ENCODE measurements around the gene LRRC42. TPM values are rescaled to one million over a fixed set of nuclear protein-coding genes. Genes with fewer than 3 reads are reported as not detected.

LRRC42 gene
- total and polyA plus RNA-seq, 9 of the 15 experiments (the other 6 are each of a cell fraction or from before 2014, with no cell fraction given) = 17.3 to 51.9 (median 35.5) TPM

GRCh38 chr1:53909946-53910345, 36.2 kb upstream of the LRRC42 start:
- no peaks in the 10 kb centered on the region; a peak in 1 of 5 replicates for H3K4me1 ChIP-seq (replicated peaks in 1 of 2; ENCODE audit: control insufficient read depth in 2 of 2, insufficient read depth in 2 of 2, low read length in 2 of 2)
- WGBS (ENCODE audit: insufficient coverage, low coverage, missing lambda C conversion rate) = 41% methylated on average over 3 of the region's 3 CpGs
- H3K27me3 ChIP-seq (ENCODE audit: control insufficient read depth in 2 of 2, insufficient read depth in 2 of 2, low read length in 2 of 2) = no peaks in the 10 kb centered on the region
- H3K9me3 ChIP-seq (replicated peaks; ENCODE audit: control insufficient read depth, insufficient read depth, low read depth, low read length) = no peaks in the 10 kb centered on the region
- TF ChIP-seq CXXC5 (CRISPR knock-in tag; IDR thresholded peaks at IDR 0.05) (no peak), EWSR1 (IDR thresholded peaks at IDR 0.05; ENCODE audit: borderline replicate concordance, low read depth, partially characterized antibody) (no peak), SP1 (CRISPR knock-in tag; IDR thresholded peaks at IDR 0.05) (no peak), KDM1A (IDR thresholded peaks at IDR 0.05) (peak; percentile 41 to 44; a peak in 1 of 4 replicates), ZNF778 (CRISPR knock-in tag; IDR thresholded peaks at IDR 0.05) (no peak)
- no peak for ATAC-seq
- DNase-seq (ENCODE audit: extremely low read depth in 1 of 4, low spot score in 3 of 4) = no peak
- H4K20me1 ChIP-seq (replicated peaks; ENCODE audit: control insufficient read depth, insufficient read depth, low read length) = 0 out of 2 replicates have a peak, but pooled peaks cover 4% of the 10 kb centered on the region
- no peak for FAIRE-seq
- H3K27ac ChIP-seq (ENCODE audit: extremely low read depth, low read depth, low read length) = no peak overlapping the region
- no peak overlapping the region for H3K9ac ChIP-seq (ENCODE audit: insufficient read depth in 1 of 2, low read depth in 2 of 2, low read length in 2 of 2)
- ChIA-PET CTCF (ENCODE audit: low intra/inter-chr PET ratio) (no interaction called here), POLR2A (interaction anchor here (0.6 to 2.1 kb wide), 6 partner anchors 9 to 30 kb away, joined by 3 to 11 read pairs (median 4); partner anchors contain the start of gene DIO1)
- in situ Hi-C loops (cut with MboI) (no loop called here), intact Hi-C loops (cut with micrococcal nuclease) (no loop called here)
- no peak overlapping the region for H3K4me2 ChIP-seq (ENCODE audit: insufficient read depth, low read length)
- no peaks in the 10 kb centered on the region for H3K79me2 ChIP-seq (ENCODE audit: control insufficient read depth, insufficient read depth, low read length)
- H3K36me3 ChIP-seq (ENCODE audit: control insufficient read depth, insufficient read depth, low read length) = peaks cover 18% of the 10 kb centered on the region; the same call in 1 of the 3 replicates
- no peak overlapping the region for H2AFZ ChIP-seq (ENCODE audit: low read depth, low read length)
- H3K9me1 ChIP-seq (ENCODE audit: control insufficient read depth, insufficient read depth, low read length) = peaks cover 6% of the 10 kb centered on the region
- H3K4me3 ChIP-seq = no peak overlapping the region
- BruUV-seq (replicated peaks) = no TSS peak

GRCh38 chr1:53911442-53911841, 34.7 kb upstream of the LRRC42 start:
- H4K20me1 ChIP-seq (replicated peaks; ENCODE audit: control insufficient read depth, insufficient read depth, low read length) = 0 out of 2 replicates have a peak, but pooled peaks cover 4% of the 10 kb centered on the region
- H3K27me3 ChIP-seq (ENCODE audit: control insufficient read depth in 2 of 2, insufficient read depth in 2 of 2, low read length in 2 of 2) = no peaks in the 10 kb centered on the region
- no peak overlapping the region for H3K9ac ChIP-seq (ENCODE audit: insufficient read depth in 1 of 2, low read depth in 2 of 2, low read length in 2 of 2)
- H3K36me3 ChIP-seq (ENCODE audit: control insufficient read depth, insufficient read depth, low read length) = peaks cover 30% of the 10 kb centered on the region; the same call in 2 of the 3 replicates
- H2AFZ ChIP-seq (ENCODE audit: low read depth, low read length) = no peak overlapping the region
- CTCF ChIA-PET (ENCODE audit: low intra/inter-chr PET ratio) = no interaction called here
- intact Hi-C loops (cut with micrococcal nuclease) (no loop called here), in situ Hi-C loops (cut with MboI) (no loop called here)
- H3K4me1 ChIP-seq (replicated peaks in 1 of 2; ENCODE audit: control insufficient read depth in 2 of 2, insufficient read depth in 2 of 2, low read length in 2 of 2) = no peaks in the 10 kb centered on the region; a peak in 1 of 5 replicates
- no peak for FAIRE-seq
- H3K27ac ChIP-seq (ENCODE audit: extremely low read depth, low read depth, low read length) = no peak overlapping the region
- H3K9me1 ChIP-seq (ENCODE audit: control insufficient read depth, insufficient read depth, low read length) = peaks cover 6% of the 10 kb centered on the region
- WGBS (ENCODE audit: insufficient coverage, low coverage, missing lambda C conversion rate) = 73% methylated on average over 4 of the region's 4 CpGs
- H3K9me3 ChIP-seq (replicated peaks; ENCODE audit: control insufficient read depth, insufficient read depth, low read depth, low read length) = no peaks in the 10 kb centered on the region
- no peak for DNase-seq (ENCODE audit: extremely low read depth in 1 of 4, low spot score in 3 of 4)
- POLR2A ChIA-PET = interaction anchor here (0.6 to 1.8 kb wide), 2 partner anchors 18 to 1855 kb away, joined by 3 to 6 read pairs; no protein-coding TSS in a partner anchor
- TF ChIP-seq ZNF583 (CRISPR knock-in tag; IDR thresholded peaks at IDR 0.05) (no peak), RBM25 (IDR thresholded peaks at IDR 0.05; ENCODE audit: low read depth, low read length, severe bottlenecking) (peak; percentile 81)
- ATAC-seq = no peak
- H3K79me2 ChIP-seq (ENCODE audit: control insufficient read depth, insufficient read depth, low read length) = no peaks in the 10 kb centered on the region
- no peak overlapping the region for H3K4me2 ChIP-seq (ENCODE audit: insufficient read depth, low read length)
- H3K4me3 ChIP-seq = no peak overlapping the region
- BruUV-seq (replicated peaks) = no TSS peak

Measured in K562 (cell line).